ENCODE measurements around the gene ARHGAP5.

Gene ARHGAP5

DNA sequence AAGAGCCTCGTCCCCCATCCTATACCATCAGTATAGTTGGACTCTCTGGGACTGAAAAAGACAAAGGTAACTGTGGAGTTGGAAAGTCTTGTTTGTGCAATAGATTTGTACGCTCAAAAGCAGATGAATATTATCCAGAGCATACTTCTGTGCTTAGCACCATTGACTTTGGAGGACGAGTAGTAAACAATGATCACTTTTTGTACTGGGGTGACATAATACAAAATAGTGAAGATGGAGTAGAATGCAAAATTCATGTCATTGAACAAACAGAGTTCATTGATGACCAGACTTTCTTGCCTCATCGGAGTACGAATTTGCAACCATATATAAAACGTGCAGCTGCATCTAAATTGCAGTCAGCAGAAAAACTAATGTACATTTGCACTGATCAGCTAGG, 13.6 kb downstream of the ARHGAP5 start:
- TF ChIP-seq FOXP2 (optimal IDR thresholded peaks at IDR 0.05; ENCODE audit: control extremely low read depth, extremely low read length, insufficient read depth): no peak
- TF ChIP-seq EZH2 (IDR thresholded peaks at IDR 0.05): no peak
- no peak for TF ChIP-seq POLR2AphosphoS5 (IDR thresholded peaks at IDR 0.05; ENCODE audit: borderline replicate concordance, low read depth, low read length)
- no peaks in the 10 kb centered on the region for H3K9me3 ChIP-seq (ENCODE audit: low read depth, low read length)

DNA sequence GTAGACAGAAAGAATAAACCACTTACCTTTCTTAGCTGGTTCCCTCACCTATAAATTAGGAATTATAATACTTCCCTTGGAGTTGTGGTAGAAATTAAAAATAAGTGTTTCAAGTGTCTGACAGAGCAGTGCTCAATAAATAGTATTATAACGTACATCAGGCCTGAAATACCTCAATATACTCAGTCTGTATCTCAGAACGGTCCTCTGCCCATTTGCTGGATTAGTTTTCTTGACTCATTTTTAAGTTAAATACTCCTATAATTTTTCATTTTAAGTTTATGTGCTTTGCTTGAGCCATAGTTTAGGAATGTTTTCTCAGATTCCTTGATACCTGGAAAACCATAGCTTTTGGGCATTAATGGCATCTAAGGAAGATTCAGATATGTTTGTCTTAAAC, 22.4 kb downstream of the ARHGAP5 start:
- TF ChIP-seq POLR2AphosphoS5 (IDR thresholded peaks at IDR 0.05; ENCODE audit: borderline replicate concordance, low read depth, low read length) (no peak), EZH2 (IDR thresholded peaks at IDR 0.05) (no peak), FOXP2 (optimal IDR thresholded peaks at IDR 0.05; ENCODE audit: control extremely low read depth, extremely low read length, insufficient read depth) (no peak)
- 0 out of 2 replicates have a peak, but pooled peaks cover 6% of the 10 kb centered on the region for H3K36me3 ChIP-seq (ENCODE audit: insufficient read depth, low read length)
- no peaks in the 10 kb centered on the region for H3K9me3 ChIP-seq (ENCODE audit: low read depth, low read length)
- H3K27ac ChIP-seq: no peak overlapping the region
- no peak overlapping the region for H3K4me3 ChIP-seq
- no peak for DNase-seq (ENCODE audit: low read depth, low spot score)
- no peak overlapping the region for H3K9ac ChIP-seq (ENCODE audit: insufficient read length)

More for the DNA sequence above, 13.6 kb downstream of the ARHGAP5 start:
- Histone ChIP-seq H3K9ac (ENCODE audit: insufficient read length) (no peak overlapping the region), H3K27ac (no peak overlapping the region), H3K4me3 (no peak overlapping the region), H3K36me3 (ENCODE audit: insufficient read depth, low read length) (peaks cover 26% of the 10 kb centered on the region)
- no peak for DNase-seq (ENCODE audit: low read depth, low spot score)

DNA sequence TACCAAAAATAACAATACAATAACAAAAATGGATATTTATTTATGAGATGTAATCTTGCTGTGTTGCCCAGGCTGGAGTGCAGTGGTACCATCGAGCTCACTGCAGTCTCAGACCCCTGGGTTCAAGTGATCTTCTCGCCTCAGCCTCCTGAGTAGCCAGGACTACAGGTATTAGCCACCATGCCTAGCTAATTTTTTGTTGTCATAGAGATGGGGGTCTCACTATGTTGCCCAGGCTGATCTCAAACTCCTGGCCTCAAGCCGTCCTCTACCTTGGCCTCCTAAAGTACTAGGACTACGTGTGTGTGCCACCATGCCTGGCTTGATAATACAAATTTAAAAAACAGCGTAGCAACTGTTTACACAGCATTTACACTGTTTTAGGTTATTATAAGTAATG, 23.1 kb downstream of the ARHGAP5 start:
- Histone ChIP-seq H3K4me3 (no peak overlapping the region), H3K9ac (ENCODE audit: insufficient read length) (no peak overlapping the region), H3K27ac (no peak overlapping the region), H3K9me3 (ENCODE audit: low read depth, low read length) (no peaks in the 10 kb centered on the region), H3K36me3 (ENCODE audit: insufficient read depth, low read length) (no peaks in the 10 kb centered on the region)
- DNase-seq (ENCODE audit: low read depth, low spot score): no peak
- TF ChIP-seq EZH2 (IDR thresholded peaks at IDR 0.05): no peak
- TF ChIP-seq FOXP2 (optimal IDR thresholded peaks at IDR 0.05; ENCODE audit: control extremely low read depth, extremely low read length, insufficient read depth): no peak
- no peak for TF ChIP-seq POLR2AphosphoS5 (IDR thresholded peaks at IDR 0.05; ENCODE audit: borderline replicate concordance, low read depth, low read length)

- DNase-seq (ENCODE audit: low read depth, low spot score): peak; percentile 12
- H3K9ac ChIP-seq (ENCODE audit: insufficient read length): no peak overlapping the region
- no peak overlapping the region for H3K4me3 ChIP-seq
- H3K27ac ChIP-seq: no peak overlapping the region
- H3K9me3 ChIP-seq (ENCODE audit: low read depth, low read length): no peaks in the 10 kb centered on the region
- no peak for TF ChIP-seq FOXP2 (optimal IDR thresholded peaks at IDR 0.05; ENCODE audit: control extremely low read depth, extremely low read length, insufficient read depth)
- no peak for TF ChIP-seq EZH2 (IDR thresholded peaks at IDR 0.05)
- TF ChIP-seq POLR2AphosphoS5 (IDR thresholded peaks at IDR 0.05; ENCODE audit: borderline replicate concordance, low read depth, low read length): no peak
- H3K36me3 ChIP-seq (ENCODE audit: insufficient read depth, low read length): no peaks in the 10 kb centered on the region
Measured at GRCh38 chr14:32102152-32102787, 25.2 kb downstream of the ARHGAP5 start.

DNA sequence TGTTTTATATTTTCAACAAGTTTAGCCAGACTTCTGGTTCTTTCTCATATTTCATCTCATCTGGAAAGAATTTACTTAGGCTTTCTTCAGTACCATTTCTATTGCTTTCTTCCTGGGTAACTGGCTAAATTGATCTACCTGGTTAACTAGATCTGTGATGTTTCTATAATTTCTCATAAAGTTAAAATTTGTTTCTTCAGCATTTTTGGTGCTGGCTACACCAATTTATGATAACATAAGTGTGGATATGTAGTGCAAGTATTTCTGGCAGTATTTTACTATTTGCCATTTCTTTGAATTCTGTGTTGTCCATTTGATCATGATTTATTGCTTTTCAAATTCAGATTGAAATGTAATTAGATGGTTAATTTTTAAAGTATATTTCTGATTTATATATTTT, 25.9 kb downstream of the ARHGAP5 start:
- Histone ChIP-seq H3K36me3 (ENCODE audit: insufficient read depth, low read length) (no peaks in the 10 kb centered on the region), H3K27ac (no peak overlapping the region), H3K4me3 (no peak overlapping the region), H3K9ac (ENCODE audit: insufficient read length) (no peak overlapping the region), H3K9me3 (ENCODE audit: low read depth, low read length) (no peaks in the 10 kb centered on the region)
- TF ChIP-seq POLR2AphosphoS5 (IDR thresholded peaks at IDR 0.05; ENCODE audit: borderline replicate concordance, low read depth, low read length): no peak
- TF ChIP-seq EZH2 (IDR thresholded peaks at IDR 0.05): no peak
- no peak for TF ChIP-seq FOXP2 (optimal IDR thresholded peaks at IDR 0.05; ENCODE audit: control extremely low read depth, extremely low read length, insufficient read depth)
- DNase-seq (ENCODE audit: low read depth, low spot score): no peak

- Histone ChIP-seq H3K9ac (ENCODE audit: insufficient read length) (no peak overlapping the region), H3K36me3 (ENCODE audit: insufficient read depth, low read length) (no peaks in the 10 kb centered on the region)
Measured at GRCh38 chr14:32104308-32104707, 27.2 kb downstream of the ARHGAP5 start.

DNA sequence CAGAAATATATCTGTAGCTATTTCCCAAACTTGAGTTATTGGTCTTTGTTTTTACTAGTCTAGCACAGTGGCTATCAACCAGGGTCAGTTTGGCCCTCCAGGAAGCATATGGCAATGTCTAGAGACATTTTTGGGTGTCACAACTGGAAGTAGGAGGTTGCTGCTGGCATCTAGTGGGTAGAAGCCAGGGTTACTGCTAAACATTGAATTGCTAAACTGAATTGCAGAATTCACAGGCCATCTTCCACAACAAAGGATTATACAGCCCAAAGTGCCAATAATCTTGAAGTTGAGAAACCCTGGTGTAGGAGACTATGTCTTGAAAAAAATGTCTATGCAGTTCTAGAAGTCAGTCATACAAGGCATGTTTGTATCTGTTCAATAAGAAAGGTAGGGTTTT, 27.7 kb downstream of the ARHGAP5 start:
- Histone ChIP-seq H3K9ac (ENCODE audit: insufficient read length) (no peak overlapping the region), H3K27ac (no peak overlapping the region), H3K36me3 (ENCODE audit: insufficient read depth, low read length) (no peaks in the 10 kb centered on the region), H3K9me3 (ENCODE audit: low read depth, low read length) (no peaks in the 10 kb centered on the region), H3K4me3 (no peak overlapping the region)
- TF ChIP-seq POLR2AphosphoS5 (IDR thresholded peaks at IDR 0.05; ENCODE audit: borderline replicate concordance, low read depth, low read length) (no peak), FOXP2 (optimal IDR thresholded peaks at IDR 0.05; ENCODE audit: control extremely low read depth, extremely low read length, insufficient read depth) (no peak), EZH2 (IDR thresholded peaks at IDR 0.05) (no peak)
- DNase-seq (ENCODE audit: low read depth, low spot score): no peak

More at GRCh38 chr14:32104308-32104707, 27.2 kb downstream of the ARHGAP5 start:
- DNase-seq (ENCODE audit: low read depth, low spot score): no peak
- no peak for TF ChIP-seq POLR2AphosphoS5 (IDR thresholded peaks at IDR 0.05; ENCODE audit: borderline replicate concordance, low read depth, low read length)
- H3K9me3 ChIP-seq (ENCODE audit: low read depth, low read length): no peaks in the 10 kb centered on the region
- H3K27ac ChIP-seq: no peak overlapping the region
- no peak overlapping the region for H3K4me3 ChIP-seq

- no peak overlapping the region for H3K27ac ChIP-seq
Measured at GRCh38 chr14:32109676-32110547, 32.8 kb downstream of the ARHGAP5 start.

More at GRCh38 chr14:32109676-32110547, 32.8 kb downstream of the ARHGAP5 start:
- no peaks in the 10 kb centered on the region for H3K9me3 ChIP-seq (ENCODE audit: low read depth, low read length)
- H3K9ac ChIP-seq (ENCODE audit: insufficient read length): no peak overlapping the region
- DNase-seq (ENCODE audit: low read depth, low spot score): no peak
- H3K36me3 ChIP-seq (ENCODE audit: insufficient read depth, low read length): no peaks in the 10 kb centered on the region
- H3K4me3 ChIP-seq: no peak overlapping the region
- TF ChIP-seq EZH2 (IDR thresholded peaks at IDR 0.05): no peak
- no peak for TF ChIP-seq POLR2AphosphoS5 (IDR thresholded peaks at IDR 0.05; ENCODE audit: borderline replicate concordance, low read depth, low read length)
- no peak for TF ChIP-seq FOXP2 (optimal IDR thresholded peaks at IDR 0.05; ENCODE audit: control extremely low read depth, extremely low read length, insufficient read depth)
